HK-2 (cell line): ENCODE data around the gene ICE2.

Experiments used
- DNase-seq: peaks from one replicate; pipeline ENCODE4 v3.0.0-alpha.2; 2018; ENCODE audit not compliant: unreplicated experiment

ICE2 gene

DNA sequence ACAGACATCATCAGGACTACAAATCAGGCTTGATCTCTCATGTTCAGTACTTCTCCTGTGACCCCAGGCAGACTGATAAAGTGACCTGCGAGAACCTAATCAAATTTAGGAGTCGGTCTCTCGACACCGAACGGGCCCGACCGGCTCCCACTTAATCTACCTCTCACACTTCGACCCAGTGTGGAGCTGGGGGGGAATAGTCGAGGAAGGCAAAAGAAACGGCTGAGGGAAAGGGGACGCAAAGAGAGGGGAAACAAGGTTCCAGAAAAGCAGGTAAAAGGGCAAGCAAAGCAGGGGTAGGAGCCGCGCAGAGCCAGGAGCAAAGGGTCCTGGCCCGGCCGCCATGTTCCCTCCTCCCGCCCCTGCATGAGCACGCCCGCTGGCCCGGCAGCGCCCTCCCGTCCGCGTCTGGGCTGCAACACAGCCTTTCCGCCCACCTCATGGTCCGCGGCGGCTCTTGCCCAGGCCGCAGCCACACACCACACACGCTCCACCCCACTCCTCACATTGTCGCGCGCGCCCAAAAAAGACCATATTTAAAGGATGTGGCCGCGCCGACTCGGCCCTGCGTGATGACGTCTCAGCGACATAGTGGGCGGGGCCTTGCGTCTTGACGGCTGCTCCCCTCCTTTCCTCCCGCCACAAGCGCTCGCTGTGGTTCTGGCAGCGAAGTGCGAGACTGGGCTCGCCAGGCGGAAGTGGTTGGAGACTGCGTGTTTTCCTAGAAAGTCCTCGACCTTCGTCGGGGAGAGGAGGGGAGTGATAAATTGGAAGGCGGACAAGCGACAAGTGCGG lies at the start of gene ICE2:
ICE2 (minus strand) TSS at position 577 of the 795 bp plus-strand sequence. CDS start 1,165 bp downstream, outside the sequence.
- peak; percentile 92 for DNase-seq

- no peak for DNase-seq
Observed at GRCh38 chr15:60528530-60528929, 49.6 kb upstream of the ICE2 start.

DNA sequence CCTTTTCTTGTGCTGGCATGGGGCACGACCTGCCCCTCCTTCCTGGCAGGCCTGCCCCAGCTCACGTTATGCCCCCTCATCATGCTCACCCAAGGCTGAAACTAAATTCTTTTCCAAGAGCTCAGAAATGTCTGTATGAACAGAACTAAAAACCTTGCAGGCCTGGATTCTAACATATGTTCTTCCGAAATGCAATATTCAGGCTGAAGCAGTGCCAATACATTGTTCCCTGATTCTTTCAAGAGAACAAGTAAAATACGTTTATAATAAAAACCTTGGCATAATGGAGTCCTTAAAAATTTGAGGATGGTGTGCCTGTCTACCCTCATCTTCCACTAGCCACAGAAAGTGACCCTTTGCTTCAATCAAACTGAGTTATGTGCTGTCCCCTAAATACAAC lies 48.5 kb upstream of the ICE2 start:
- no peak for DNase-seq

DNA sequence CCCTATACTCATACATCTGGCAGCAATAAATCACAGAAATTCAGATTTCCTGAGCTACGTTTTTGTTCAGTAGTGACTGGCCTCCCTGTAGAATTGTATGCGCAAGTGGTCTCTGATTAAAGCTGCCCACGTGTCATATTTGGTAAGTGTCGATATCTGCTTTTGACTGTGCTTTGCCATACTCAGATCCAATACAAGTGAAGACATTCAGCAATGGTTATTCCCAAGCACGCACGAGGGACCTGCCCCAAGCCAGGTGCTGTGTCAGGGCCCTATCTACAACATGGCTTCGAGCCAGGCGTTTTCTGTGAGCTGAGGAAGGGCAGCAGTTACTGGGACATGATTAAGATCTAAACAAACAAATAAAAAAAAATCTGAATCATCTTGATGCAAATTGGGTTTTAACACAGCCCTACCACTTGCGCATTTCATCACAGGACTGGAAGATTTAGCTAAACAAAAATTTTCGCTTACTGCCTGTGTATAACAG lies 47.2 kb upstream of the ICE2 start:
- no peak for DNase-seq

DNA sequence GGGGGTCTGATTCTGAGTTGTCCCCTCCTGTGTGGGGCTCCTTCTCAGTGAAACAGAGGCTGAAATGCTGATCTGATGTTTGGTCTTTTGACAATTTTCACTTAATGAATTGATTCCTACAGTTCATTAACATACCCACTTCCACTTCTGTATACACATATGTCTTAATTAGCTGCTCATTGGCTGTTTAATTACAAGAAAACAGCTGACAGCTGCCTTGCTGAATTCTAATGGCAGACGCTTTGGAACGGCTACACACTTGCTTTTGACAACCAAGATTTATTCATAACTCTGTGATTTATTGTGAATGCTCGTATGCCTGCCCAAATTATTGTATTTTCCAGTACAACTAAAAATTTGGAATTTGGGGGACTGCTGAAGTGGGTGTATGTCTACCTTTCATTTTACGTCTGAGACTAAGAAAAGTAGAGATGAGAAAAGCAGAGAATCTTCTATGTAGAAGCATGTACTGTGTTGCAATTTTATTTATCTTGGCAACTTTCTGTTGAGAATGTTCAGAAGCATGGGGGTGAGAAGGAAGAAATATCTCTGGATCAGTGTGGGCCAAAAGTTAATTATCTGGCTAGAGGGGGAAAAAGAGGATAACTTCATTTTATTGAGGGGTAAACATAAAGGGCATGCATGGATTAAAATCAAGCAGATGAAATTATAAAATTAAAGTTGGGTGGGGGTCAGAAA lies 46.5 kb upstream of the ICE2 start:
- DNase-seq = no peak

- no peak for DNase-seq
Observed at GRCh38 chr15:60523056-60523455, 44.1 kb upstream of the ICE2 start.

- DNase-seq = peak; percentile 54
Observed at GRCh38 chr15:60520825-60521368, 42.0 kb upstream of the ICE2 start.

- DNase-seq = no peak
Observed at GRCh38 chr15:60520013-60520824, 41.3 kb upstream of the ICE2 start.

GRCh38 chr15:60519218-60519617 lies 40.3 kb upstream of the ICE2 start:
- no peak for DNase-seq

DNA sequence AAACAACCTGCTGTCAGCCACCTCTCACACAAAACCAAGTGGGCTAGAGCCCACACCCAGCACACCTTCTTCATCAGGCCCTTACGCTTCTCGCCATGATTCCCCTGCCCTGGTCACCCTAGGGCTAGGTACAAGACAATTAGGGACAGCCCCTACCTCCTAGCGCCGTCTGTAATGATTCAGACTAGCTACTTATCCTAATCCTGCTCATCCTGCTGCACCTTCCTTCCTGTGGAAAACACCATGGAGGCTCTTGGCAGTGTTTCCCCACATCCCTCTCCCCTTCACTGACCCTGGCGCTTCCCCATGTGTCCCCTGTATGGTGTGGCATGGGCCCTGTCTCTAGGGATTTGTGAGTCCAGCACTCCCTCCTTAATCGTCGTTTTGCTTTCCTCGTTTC lies 39.6 kb upstream of the ICE2 start:
- DNase-seq = no peak

GRCh38 chr15:60514261-60514881 lies 35.4 kb upstream of the ICE2 start:
- no peak for DNase-seq

DNA sequence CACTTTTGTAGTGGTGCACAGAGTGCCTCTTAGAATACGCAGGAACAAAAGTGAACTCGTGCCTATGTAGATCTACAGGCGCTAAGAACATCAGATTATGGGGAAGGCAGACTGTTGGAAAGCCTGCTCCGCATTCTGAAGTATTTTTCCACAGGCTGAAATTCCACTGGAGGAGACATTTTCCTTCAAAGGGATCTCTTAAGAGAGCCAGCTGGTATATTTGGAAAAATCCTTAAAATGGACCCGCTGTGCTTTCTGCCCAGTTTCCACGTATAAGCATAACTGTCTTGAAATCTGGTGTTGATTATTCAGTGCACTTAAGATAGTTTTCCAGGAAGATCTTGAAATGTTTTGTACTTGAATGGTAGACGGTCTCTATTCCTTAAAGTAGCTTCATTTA lies 34.7 kb upstream of the ICE2 start:
- no peak for DNase-seq

- no peak for DNase-seq
Observed at GRCh38 chr15:60512937-60513336, 34.0 kb upstream of the ICE2 start.

GRCh38 chr15:60511351-60512031 lies 32.5 kb upstream of the ICE2 start:
- no peak for DNase-seq

- DNase-seq = no peak
Observed at GRCh38 chr15:60510006-60510405, 31.1 kb upstream of the ICE2 start.

DNA sequence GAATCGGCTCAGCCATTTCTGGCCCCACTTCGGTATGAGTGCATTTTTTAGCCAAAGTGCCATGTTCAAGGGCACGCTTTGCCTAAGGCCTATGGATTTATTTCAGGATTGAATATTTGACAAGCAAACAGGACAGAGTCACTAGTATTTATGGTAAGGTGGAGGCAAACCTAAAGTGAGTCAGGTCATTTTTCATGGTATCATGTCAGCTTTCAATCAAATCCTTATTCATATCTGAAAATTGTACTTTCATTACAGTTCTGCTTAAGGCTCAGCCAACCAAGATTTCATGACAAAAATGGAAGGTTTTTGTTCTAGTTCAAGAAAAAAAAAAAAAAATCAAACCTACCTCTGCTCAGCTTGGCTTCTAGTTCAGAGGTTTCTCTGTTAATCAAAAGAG lies 30.5 kb upstream of the ICE2 start:
- no peak for DNase-seq

GRCh38 chr15:60508442-60508841 lies 29.5 kb upstream of the ICE2 start:
- no peak for DNase-seq

GRCh38 chr15:60507596-60508424 lies 28.9 kb upstream of the ICE2 start:
- peak; percentile 17 for DNase-seq

GRCh38 chr15:60496853-60497252 lies 17.9 kb upstream of the ICE2 start:
- DNase-seq = no peak

DNA sequence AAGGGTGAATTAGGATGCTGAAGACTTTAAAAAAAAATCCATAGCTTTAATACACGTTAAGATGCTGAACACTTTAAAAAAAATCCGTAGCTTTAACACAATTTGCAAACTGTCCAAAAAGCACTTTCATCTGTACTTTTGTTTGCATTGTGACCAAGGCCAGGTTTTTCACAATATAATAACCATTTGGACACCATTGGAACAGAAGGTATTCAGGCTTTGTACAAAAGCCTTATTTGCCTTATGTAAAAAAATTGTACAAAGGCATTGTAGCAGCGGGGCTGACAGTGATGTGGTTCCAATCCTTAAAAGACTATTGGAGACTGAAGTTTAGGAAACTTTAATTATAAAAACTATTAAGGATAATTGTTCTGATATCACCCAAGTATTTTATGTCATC lies 15.2 kb upstream of the ICE2 start:
- no peak for DNase-seq
